D721Med (cell line): ENCODE measurements around the gene CFAP61.

Experiments
- DNase-seq: peaks from one replicate; pipeline ENCODE4 v3.0.0; 2011; ENCODE audit warnings: low spot score; ENCODE audit not compliant: insufficient read length
- FAIRE-seq: peaks from 2 replicates; lab custom pipeline; 2011; peaks lifted over from hg19 to GRCh38; lab: Jason Lieb, UNC
- CTCF ChIP-seq: IDR thresholded peaks from 2 replicates; pipeline ENCODE4 v1.5.1; 2012; ENCODE audit warnings: mild to moderate bottlenecking, control low read depth; ENCODE audit not compliant: insufficient read depth; ENCODE audit errors: missing control alignments

The CFAP61 gene

GRCh38 chr20:20303320-20303719, 251.0 kb downstream of the CFAP61 start:
- no peak for FAIRE-seq
- no peak for TF ChIP-seq CTCF
- no peak for DNase-seq

- FAIRE-seq (no peak), DNase-seq (no peak)
- TF ChIP-seq CTCF: no peak
Observed at GRCh38 chr20:20303742-20304141, 251.4 kb downstream of the CFAP61 start.

- TF ChIP-seq CTCF: no peak
- FAIRE-seq: no peak
- no peak for DNase-seq
Observed at GRCh38 chr20:20304942-20305341, 252.6 kb downstream of the CFAP61 start.

- FAIRE-seq: no peak
- no peak for TF ChIP-seq CTCF
Observed at GRCh38 chr20:20312562-20312961, 260.2 kb downstream of the CFAP61 start.

GRCh38 chr20:20317195-20317594, 264.9 kb downstream of the CFAP61 start:
- FAIRE-seq (no peak), DNase-seq (no peak)
- TF ChIP-seq CTCF: no peak

More at GRCh38 chr20:20312562-20312961, 260.2 kb downstream of the CFAP61 start:
- no peak for DNase-seq

- DNase-seq (no peak), FAIRE-seq (no peak)
- TF ChIP-seq CTCF: no peak
Observed at GRCh38 chr20:20317621-20318364, 265.5 kb downstream of the CFAP61 start.
